HG02981 (cell line): ENCODE results near the gene ABCB6.
"Not testable (repeated sequence)": the region's sequence is repeated elsewhere in the genome, so short reads cannot be mapped to it uniquely, and the experiment has no call there.

Source experiments
- ATAC-seq: cut with Tn5 transposase; IDR thresholded peaks from one replicate; pipeline ENCODE4 v1.9.1; 2021; ENCODE audit warnings: mild to moderate bottlenecking, moderate library complexity; ENCODE audit not compliant: unreplicated experiment

ABCB6 gene

DNA sequence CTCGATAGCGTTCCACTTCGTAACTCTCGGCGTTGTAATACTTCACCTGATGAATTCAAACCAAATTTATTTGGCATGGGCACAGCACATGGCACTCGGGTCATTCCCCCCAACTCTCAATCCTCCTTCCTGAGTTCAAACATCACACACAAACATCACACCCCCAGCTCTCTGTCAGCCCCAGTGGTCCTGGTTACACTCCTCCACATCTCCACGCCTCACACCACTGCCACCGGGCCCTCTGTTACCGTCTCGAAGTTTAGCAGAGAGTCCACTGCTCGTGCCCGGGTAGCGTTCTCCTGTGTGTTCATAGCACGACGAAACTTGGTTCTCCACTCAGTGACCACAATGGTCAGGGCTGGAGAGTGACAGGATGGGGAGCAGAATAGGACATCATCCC is 4.6 kb downstream of the ABCB6 start:
- no peak for ATAC-seq

DNA sequence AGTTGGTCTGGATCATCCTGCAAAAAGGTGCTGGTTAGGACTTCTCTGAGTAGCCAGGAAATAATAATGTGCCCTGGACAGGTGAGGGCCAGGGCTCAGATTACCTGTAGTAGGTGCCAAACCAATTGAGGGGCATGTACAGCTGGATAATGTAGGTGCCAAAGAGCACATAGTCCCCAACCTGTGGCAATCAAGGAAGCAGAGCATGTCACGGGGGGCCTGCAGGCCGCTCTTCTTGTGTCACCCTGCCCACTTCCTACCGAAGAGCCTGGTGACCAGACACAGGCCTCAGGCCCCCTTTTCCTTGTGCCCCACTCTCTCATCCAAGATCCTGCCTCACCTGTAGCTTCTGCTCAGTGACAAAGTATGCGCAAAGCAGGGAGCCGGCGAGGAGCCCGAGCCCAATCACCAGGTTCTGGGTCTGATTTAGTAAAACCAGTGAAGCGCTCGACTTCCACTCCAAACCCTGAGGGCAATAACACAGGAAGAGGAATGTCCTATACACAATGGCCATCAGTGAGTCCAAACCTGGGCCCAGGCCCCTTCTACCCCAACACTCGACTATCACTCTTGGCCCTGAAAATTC is 5.2 kb downstream of the ABCB6 start:
- no peak for ATAC-seq

- no peak for ATAC-seq
Measured at GRCh38 chr2:219213026-219213415, 5.7 kb downstream of the ABCB6 start.

- no peak for ATAC-seq
Measured at GRCh38 chr2:219210886-219211362, 7.8 kb downstream of the ABCB6 start.

DNA sequence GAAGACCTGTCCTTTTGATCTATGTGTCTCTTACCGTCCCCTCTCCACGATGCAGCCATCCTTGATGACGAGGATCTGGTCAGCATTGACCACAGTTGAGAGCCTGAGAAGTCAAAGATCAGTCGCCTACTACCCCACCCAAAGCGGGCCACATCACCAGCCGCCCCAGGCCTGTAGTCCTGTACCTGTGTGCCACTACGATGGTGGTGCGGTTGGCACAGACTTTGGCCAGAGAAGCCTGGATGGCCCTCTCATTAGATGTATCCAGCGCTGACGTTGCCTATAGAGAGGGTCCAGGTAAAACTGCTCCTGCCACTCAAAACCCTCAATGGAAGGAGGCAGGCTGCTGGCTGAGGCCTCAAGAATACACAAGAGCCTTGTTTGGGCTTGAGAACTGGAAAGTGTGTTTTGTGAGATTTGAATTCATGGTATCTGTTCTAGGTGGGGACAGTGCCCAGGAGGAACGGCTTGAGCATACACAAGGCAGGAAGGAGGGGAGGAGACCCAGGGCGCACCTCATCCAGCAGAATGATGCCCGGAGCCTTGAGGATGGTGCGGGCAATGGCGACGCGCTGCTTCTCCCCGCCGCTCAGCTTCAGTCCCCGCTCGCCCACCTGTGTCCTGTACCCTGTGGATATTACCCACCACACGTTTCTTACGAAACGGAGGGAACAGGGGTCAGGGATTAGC is 8.4 kb downstream of the ABCB6 start:
- ATAC-seq = no peak

DNA sequence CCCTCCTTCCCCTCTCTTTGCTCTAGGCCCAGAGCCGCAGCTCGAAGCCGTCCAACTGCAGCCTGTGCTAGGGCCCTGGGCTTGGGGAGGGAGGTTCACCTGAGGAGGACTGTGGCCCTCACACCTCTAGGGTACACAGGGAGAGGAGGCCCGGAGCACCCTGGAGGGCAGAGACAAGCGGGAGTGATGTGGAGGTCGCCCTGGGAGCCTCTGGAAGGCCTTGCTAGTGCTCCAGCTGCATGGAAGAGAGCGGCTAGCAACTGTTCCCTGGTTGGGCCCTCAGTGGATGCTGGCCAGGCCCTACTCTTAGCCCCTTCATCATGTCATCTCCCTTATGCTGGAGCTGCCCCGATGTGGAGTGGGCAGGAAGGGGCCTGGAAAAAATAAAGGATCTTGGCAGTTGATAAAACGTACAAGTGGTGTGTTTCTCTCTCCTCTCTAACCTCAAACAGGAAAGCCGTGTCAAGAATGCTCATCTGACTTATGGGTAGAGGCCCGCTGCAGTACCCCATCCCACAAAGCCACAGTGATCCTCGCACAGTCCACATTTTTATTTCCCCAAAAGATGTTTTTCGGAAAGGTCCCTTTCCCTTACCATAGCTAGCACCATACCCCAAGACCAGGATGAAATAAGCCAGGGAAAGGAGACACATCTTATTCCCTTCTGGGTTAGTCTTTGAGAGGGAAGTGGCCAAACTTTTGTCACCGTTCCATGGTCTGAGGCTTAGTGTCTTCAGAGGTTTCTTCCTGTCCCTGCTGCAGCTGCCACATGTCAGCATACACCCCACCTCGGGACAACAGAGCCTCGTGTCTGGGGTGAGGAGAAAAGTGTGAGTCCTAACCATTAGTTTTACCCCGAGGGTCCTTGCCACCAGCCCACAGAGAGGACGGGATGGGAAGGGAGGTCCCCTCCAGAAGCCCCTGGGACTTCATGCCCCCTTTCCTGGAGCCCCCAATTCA is 9.2 kb downstream of the ABCB6 start:
- ATAC-seq = no peak

DNA sequence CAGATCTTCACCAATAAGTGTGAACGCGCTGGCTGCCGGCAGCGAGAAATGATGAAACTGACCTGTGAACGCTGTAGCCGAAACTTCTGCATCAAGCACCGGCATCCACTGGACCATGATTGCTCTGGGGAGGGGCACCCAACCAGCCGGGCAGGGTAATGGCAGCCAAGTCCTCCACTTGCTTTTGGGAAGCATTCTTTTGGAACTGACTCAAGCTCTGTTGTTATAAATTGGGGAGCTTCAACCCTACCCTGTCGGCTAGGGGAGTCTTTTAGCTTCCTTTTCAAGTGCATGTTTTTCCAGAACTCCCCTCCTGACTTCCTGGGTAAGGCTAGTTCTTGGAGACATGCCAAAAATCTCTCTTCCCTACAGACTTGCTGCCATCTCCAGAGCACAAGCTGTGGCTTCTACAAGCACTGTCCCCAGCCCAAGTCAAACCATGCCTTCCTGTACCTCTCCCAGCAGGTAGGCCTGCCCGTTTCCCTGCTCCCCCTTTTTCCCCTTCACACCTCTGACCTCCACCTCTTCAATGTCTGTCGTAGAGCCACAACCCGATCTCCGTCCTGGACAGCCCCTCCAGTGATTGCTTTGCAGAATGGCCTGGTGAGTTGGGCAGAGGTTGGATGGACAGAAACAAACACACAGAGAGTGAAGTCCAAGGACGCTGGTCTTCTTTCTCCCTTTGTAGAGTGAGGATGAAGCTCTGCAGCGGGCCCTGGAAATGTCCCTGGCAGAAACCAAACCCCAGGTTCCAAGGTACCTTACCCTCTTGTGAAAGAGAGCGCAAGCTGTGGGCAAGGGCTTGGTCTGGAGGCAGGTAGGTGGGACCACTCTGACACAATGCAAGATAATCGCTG is 10.6 kb downstream of the ABCB6 start:
- no peak for ATAC-seq

GRCh38 chr2:219207134-219207883 is 11.4 kb downstream of the ABCB6 start:
- ATAC-seq = no peak

GRCh38 chr2:219206328-219207133 is 12.2 kb downstream of the ABCB6 start, which contains the start of gene ZFAND2B:
Gene ZFAND2B (plus strand): TSS chr2:219206782. CDS start chr2:219206988, 206 bp downstream.
- peak; percentile 98 for ATAC-seq

GRCh38 chr2:219205981-219206327 is 12.8 kb downstream of the ABCB6 start:
- ATAC-seq = no peak

- no peak for ATAC-seq
Measured at GRCh38 chr2:219205165-219205538, 13.6 kb downstream of the ABCB6 start.

- ATAC-seq = no peak
Measured at GRCh38 chr2:219204425-219205164, 14.2 kb downstream of the ABCB6 start.

GRCh38 chr2:219201331-219201730 is 17.4 kb downstream of the ABCB6 start:
- not testable (repeated sequence) for ATAC-seq

DNA sequence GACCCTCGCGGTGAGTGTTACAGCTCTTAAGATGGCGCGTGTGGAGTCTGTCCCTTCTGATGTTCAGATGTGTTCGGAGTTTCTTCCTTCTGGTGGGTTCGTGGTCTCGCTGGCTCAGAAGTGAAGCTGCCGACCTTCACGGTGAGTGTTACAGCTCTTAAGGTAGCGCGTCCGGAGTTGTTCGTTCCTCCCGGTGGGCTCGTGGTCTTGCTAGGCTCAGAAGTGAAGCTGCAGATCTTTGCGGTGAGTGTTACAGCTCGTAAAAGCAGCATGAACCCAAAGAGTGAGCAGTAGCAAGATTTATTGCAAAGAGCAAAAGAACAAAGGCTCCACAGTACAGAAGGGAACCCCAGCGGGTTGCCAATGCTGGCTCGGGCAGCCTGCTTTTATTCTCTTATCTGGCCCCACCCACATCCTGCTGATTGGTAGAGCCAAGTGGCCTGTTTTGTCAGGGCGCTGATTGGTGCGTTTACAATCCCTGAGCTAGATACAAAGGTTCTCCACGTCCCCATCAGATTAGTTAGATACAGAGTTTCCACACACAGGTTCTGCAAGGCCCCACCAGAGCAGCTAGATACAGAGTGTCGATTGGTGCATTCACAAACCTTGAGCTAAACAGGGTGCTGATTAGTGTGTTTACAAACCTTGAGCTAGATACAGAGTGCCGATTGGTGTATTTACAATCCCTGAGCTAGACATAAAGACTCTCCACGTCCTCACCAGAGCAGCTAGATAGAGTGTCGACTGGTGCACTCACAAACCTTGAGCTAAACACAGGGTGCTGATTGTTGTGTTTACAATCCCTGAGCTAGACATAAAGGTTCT is 18.0 kb downstream of the ABCB6 start:
- not testable (repeated sequence) for ATAC-seq

DNA sequence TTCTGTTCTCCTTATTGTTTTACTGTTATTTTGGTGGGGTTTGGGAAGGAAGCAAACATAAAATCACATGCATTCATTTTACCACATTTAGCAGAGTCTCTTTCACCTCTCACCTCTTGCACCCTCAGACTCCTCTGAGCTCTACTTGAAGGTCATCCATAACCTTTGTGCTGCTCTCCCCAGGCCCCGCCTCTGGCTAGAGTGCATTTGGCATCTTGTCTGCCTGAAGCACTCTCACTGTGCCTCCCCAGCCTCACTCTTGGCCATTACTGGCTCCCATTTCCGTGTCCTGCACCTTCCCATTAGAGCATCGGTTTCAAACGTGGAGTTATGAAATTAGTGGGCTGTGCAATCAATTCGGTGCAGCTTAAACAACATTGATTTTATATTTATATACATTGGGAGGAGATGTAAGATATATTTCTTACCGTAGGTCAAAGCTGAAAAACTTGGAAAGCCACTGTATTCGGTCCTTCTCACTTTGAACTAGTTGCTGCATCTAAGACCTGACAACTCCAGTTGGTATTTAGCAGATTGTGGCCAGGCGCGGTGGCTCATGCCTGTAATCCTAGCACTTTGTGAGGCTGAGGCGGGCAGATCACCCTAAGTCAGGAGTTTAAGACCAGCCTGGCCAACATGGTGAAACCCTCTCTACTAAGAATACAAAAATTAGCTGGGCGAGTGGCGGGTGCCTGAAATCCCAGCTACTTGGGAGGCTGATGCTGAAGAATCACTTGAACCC is 19.1 kb downstream of the ABCB6 start:
- ATAC-seq = no peak

GRCh38 chr2:219198974-219199373 is 19.8 kb downstream of the ABCB6 start:
- ATAC-seq = no peak

- no peak for ATAC-seq
Measured at GRCh38 chr2:219197388-219197787, 21.4 kb downstream of the ABCB6 start.
